Calu3 (cell line): Measurements from ENCODE around the gene FBXL17. TPM values are rescaled to one million over a fixed set of nuclear protein-coding genes. Genes with fewer than 3 reads are reported as not detected.

Experiments used
- BruUV-seq: library from RNA; stranded (reverse); fragments of 400-500 nt; replicated peaks from 2 replicates; lab custom pipeline; 2021; lab: Mats Ljungman, UMichigan
- CTCF ChIA-PET: fragments of 300-600 bp; sonication (Branson Sonifier 250); formaldehyde crosslinking; loops from one replicate; lab custom pipeline; 2022; ENCODE audit warnings: antibody characterized with exemption; lab: Charles Lee
- DNase-seq: peaks from one replicate; pipeline ENCODE4 v3.0.0; 2022
- H3K27ac Mint-ChIP-seq: one replicate; pipeline ENCODE4 v1.8.0; 2022; ENCODE audit warnings: mixed read lengths; ENCODE audit not compliant: unreplicated experiment
- H3K27me3 Mint-ChIP-seq: one replicate; pipeline ENCODE4 v1.8.0; 2022; ENCODE audit warnings: mixed read lengths; ENCODE audit not compliant: unreplicated experiment
- H3K36me3 Mint-ChIP-seq: one replicate; pipeline ENCODE4 v1.8.0; 2022; ENCODE audit warnings: mild to moderate bottlenecking, moderate library complexity, mixed read lengths; ENCODE audit not compliant: insufficient read depth, unreplicated experiment
- H3K4me1 Mint-ChIP-seq: one replicate; pipeline ENCODE4 v1.8.0; 2022; ENCODE audit warnings: mild to moderate bottlenecking, low read depth, mixed read lengths; ENCODE audit not compliant: unreplicated experiment
- H3K4me3 Mint-ChIP-seq: one replicate; pipeline ENCODE4 v1.8.0; 2022; ENCODE audit warnings: mild to moderate bottlenecking, low read depth, moderate library complexity, mixed read lengths; ENCODE audit not compliant: unreplicated experiment
- H3K9me3 Mint-ChIP-seq: one replicate; pipeline ENCODE4 v1.8.0; 2022; ENCODE audit warnings: low read depth, mixed read lengths; ENCODE audit not compliant: unreplicated experiment
- intact Hi-C: fragments of 100-400 bp; cut with micrococcal nuclease; formaldehyde crosslinking; loops from one replicate; pipeline ENCODE4 v1.10.0; 2022; ENCODE audit not compliant: unreplicated experiment
- total RNA-seq: library from RNA; stranded (reverse); gene quantifications from 2 replicates; pipeline ENCODE4 v1.2.3, GENCODE V29; 2022
- TF ChIP-seq, protein P1 (sequence below): fragments of 200-600 bp; IDR thresholded peaks from one replicate; pipeline ENCODE4 v1.8.0; 2022; ENCODE audit warnings: antibody characterized with exemption; ENCODE audit not compliant: unreplicated experiment

The FBXL17 gene
- total RNA-seq, 1 experiment from 2014 or later: 19.6 TPM

DNA sequence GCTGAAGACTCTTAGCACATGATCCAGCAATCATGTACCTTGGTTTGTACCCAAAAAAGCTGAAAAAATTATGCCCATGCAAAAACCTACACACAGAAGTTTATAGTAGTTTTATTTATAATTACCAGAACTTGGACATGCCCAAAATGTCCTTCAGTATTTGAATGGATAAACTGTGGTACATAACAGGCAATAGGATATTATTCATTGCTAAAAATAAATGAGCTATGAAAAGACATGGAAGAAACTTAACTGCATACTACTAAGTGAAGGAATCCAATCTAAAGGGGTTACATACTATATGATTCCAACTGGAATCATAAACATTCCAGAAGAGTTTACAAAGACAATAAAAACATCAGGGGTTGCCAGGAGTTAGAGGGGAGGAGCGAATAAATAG is 25.6 kb downstream of the FBXL17 start:
- Mint-ChIP-seq H3K4me1 (no peaks in the 10 kb centered on the region), H3K27ac (no peak overlapping the region), H3K9me3 (no peaks in the 10 kb centered on the region), H3K4me3 (no peak overlapping the region), H3K36me3 (no peaks in the 10 kb centered on the region), H3K27me3 (no peaks in the 10 kb centered on the region)
- intact Hi-C loops: no loop called here
- TF ChIP-seq, protein P1, sequence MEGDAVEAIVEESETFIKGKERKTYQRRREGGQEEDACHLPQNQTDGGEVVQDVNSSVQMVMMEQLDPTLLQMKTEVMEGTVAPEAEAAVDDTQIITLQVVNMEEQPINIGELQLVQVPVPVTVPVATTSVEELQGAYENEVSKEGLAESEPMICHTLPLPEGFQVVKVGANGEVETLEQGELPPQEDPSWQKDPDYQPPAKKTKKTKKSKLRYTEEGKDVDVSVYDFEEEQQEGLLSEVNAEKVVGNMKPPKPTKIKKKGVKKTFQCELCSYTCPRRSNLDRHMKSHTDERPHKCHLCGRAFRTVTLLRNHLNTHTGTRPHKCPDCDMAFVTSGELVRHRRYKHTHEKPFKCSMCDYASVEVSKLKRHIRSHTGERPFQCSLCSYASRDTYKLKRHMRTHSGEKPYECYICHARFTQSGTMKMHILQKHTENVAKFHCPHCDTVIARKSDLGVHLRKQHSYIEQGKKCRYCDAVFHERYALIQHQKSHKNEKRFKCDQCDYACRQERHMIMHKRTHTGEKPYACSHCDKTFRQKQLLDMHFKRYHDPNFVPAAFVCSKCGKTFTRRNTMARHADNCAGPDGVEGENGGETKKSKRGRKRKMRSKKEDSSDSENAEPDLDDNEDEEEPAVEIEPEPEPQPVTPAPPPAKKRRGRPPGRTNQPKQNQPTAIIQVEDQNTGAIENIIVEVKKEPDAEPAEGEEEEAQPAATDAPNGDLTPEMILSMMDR: no peak
- BruUV-seq: no TSS peak
- no peak for DNase-seq
- CTCF ChIA-PET: interaction anchor here (0.6 kb wide), 1 partner anchor 165 kb away, joined by 4 read pairs; no protein-coding TSS in a partner anchor

DNA sequence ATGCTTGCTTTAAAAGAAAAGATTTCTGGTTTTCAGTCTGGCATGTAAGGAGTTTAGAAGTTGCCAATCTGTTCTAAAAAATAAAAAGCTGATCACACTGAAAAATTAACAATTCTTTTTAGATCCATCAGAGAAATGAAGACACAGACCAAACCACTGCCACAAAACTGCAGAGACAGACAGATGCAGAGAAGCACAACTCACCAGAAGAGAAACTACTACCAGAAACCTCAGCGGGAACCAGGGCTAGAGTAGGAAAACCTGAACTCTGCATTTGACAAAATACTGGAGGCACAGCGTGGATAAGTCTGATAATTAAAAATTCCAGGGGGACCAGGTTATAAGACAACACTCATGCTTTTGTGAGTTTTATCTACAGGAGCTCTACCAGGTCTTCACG is 28.8 kb downstream of the FBXL17 start:
- TF ChIP-seq, protein P1: no peak
- H3K27ac Mint-ChIP-seq: no peak overlapping the region
- no peak overlapping the region for H3K4me3 Mint-ChIP-seq
- no peak for DNase-seq
- no peaks in the 10 kb centered on the region for H3K9me3 Mint-ChIP-seq
- intact Hi-C loops: no loop called here
- BruUV-seq: no TSS peak
- no peaks in the 10 kb centered on the region for H3K36me3 Mint-ChIP-seq
- H3K27me3 Mint-ChIP-seq: no peaks in the 10 kb centered on the region
- CTCF ChIA-PET: no interaction called here
- H3K4me1 Mint-ChIP-seq: no peaks in the 10 kb centered on the region

DNA sequence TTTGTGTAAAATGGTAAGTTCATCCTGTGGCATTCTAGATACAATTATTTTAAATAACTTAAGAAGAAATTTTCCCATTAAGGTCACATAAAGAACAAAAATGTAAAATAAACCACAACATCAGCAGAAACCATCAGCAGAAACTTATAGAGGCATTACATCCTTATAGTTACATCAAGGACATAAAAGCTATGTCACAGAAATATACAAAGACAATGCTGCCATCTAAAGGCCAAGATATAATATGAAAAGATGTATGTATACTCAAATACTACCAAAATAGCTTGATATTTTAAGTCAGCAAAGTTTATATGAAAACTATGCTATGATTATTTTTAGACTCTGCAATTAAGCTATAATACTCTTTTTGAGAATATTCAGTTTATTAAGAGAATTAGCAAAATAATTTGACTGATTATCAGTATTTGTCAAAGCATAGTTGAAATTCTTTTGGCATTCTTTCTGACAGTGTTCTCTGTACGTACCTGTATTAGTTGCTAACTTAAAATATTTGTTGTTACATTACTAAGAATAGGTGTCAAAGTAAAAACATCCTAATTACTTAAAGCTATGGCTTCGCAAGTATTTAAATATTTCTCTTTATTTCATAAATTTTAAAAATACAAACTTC is 36.2 kb downstream of the FBXL17 start:
- intact Hi-C loops: loop anchor here (1.0 to 10.0 kb wide), 4 partner anchors 85 to 641 kb away; no protein-coding TSS in a partner anchor
- CTCF ChIA-PET: interaction anchor here (0.5 to 2.5 kb wide), 6 partner anchors 12 to 1508 kb away, joined by 3 to 34 read pairs (median 3); no protein-coding TSS in a partner anchor
- Mint-ChIP-seq H3K36me3 (no peaks in the 10 kb centered on the region), H3K27me3 (no peaks in the 10 kb centered on the region), H3K9me3 (no peaks in the 10 kb centered on the region), H3K27ac (no peak overlapping the region), H3K4me1 (peaks cover 9% of the 10 kb centered on the region), H3K4me3 (no peak overlapping the region)
- TF ChIP-seq, protein P1: no peak
- DNase-seq: no peak
- BruUV-seq: no TSS peak

DNA sequence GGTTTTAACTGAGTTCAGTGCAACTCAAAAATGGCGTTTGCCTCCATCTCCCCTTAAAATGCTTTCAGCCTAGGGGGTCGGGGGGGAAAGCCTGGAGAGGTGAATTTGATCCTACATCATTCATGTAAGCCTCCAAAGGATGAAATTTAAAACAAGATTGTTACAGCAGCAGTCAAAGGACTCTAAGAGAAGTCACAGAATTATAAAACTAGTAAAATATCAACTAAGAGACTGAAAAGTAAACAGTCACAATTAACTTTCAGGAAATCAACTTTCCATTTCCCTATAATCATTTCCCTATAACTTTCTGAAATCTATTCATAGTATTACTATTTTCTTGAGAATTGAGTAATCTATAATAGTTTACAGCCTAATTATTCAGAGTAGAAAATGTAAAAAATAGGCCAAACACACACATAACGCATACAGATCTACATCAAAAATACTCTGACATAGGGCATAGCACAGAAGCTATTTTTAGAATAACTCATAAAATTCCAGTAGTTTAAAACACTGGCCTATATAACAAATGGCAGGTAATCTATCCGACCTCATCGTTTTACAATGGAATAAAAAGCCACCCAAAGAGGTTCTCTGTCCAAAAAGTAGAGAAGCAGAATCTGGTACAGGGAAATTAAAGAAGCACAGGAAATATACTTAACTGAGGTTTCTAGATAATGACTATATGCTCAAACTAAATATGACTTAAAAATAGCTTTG is 37.6 kb downstream of the FBXL17 start:
- no peaks in the 10 kb centered on the region for H3K27me3 Mint-ChIP-seq
- TF ChIP-seq, protein P1: no peak
- CTCF ChIA-PET: interaction anchor here (2.5 kb wide), 1 partner anchor 84 kb away, joined by 34 read pairs; no protein-coding TSS in a partner anchor
- H3K27ac Mint-ChIP-seq: no peak overlapping the region
- H3K4me3 Mint-ChIP-seq: no peak overlapping the region
- BruUV-seq: no TSS peak
- intact Hi-C loops: loop anchor here (5.0 to 10.0 kb wide), 3 partner anchors 47 to 639 kb away; no protein-coding TSS in a partner anchor
- peaks cover 9% of the 10 kb centered on the region for H3K4me1 Mint-ChIP-seq
- H3K9me3 Mint-ChIP-seq: no peaks in the 10 kb centered on the region
- no peak for DNase-seq
- H3K36me3 Mint-ChIP-seq: no peaks in the 10 kb centered on the region
